Kidney (tissue), 14 donors: Measurements from ENCODE around the gene NUDT9. TPM values are rescaled to one million over a fixed set of nuclear protein-coding genes. Genes with fewer than 3 reads are reported as not detected.
"Not testable (repeated sequence)": the region's sequence is repeated elsewhere in the genome, so short reads cannot be mapped to it uniquely, and the experiment has no call there.

ENCODE experiments used
- DNase-seq, 5 donors: peaks; one replicate each; pipeline ENCODE4 v3.0.0-alpha.2; 2013 to 2020
- FAIRE-seq: peaks from 2 replicates; lab custom pipeline; 2012; peaks lifted over from hg19 to GRCh38; lab: Jason Lieb, UNC
- H3K27ac ChIP-seq, 2 donors: one replicate each; pipeline ENCODE4 v1.7.0; 2013; ENCODE audit warnings: low read depth in 2 of 2, low read length in 2 of 2, inconsistent platforms in 1 of 2
- H3K27me3 ChIP-seq: one replicate; pipeline ENCODE4 v1.7.1; 2013; ENCODE audit warnings: low read length, inconsistent platforms; ENCODE audit not compliant: control insufficient read depth, insufficient read depth
- H3K36me3 ChIP-seq, 3 donors: one replicate each; pipeline versions ENCODE4 v1.7.0 to v1.7.1; 2013; ENCODE audit warnings: low read length in 3 of 3, control low read depth in 1 of 3, inconsistent platforms in 1 of 3; ENCODE audit not compliant: insufficient read depth in 3 of 3, control insufficient read depth in 2 of 3
- H3K4me1 ChIP-seq, 3 donors: one replicate each; pipeline versions ENCODE4 v1.7.0 to v1.7.1; 2013; ENCODE audit warnings: low read length in 3 of 3, inconsistent platforms in 1 of 3, low read depth in 1 of 3; ENCODE audit not compliant: control insufficient read depth in 2 of 3, insufficient read depth in 2 of 3
- H3K4me3 ChIP-seq, 3 donors: one replicate each; pipeline versions ENCODE4 v1.7.0 to v1.8.1; 2013; ENCODE audit warnings: low read length in 3 of 3, control low read depth in 1 of 3, inconsistent platforms in 1 of 3
- H3K9ac ChIP-seq, 3 donors: one replicate each; pipeline versions ENCODE4 v1.7.0 to v1.7.1; 2013; ENCODE audit warnings: low read length in 3 of 3, control low read depth in 1 of 3, inconsistent platforms in 1 of 3
- H3K9me3 ChIP-seq, 3 donors: one replicate each; pipeline versions ENCODE4 v1.7.0 to v1.7.1; 2013; ENCODE audit warnings: low read length in 3 of 3, control low read depth in 1 of 3, inconsistent platforms in 1 of 3; ENCODE audit not compliant: control insufficient read depth in 2 of 3, insufficient read depth in 1 of 3
- CTCF ChIP-seq: IDR thresholded peaks from 3 replicates; pipeline ENCODE4 v1.5.1; 2012; ENCODE audit warnings: mild to moderate bottlenecking, moderate library complexity, borderline replicate concordance; ENCODE audit not compliant: insufficient read depth; ENCODE audit errors: extremely low read depth
- intact Hi-C: fragments of 100-400 bp; cut with DNase I; formaldehyde crosslinking; loops from one replicate; pipeline ENCODE4 v1.11.1; 2022
- polyA plus RNA-seq: library from polyadenylated mRNA; stranded (reverse); fragments of 350-450 nt; fragmentation: Illumina TruSeq; extraction: RNeasy Lipid Tissue Mini Kit (QIAGEN cat#74804); gene quantifications from one replicate; pipeline ENCODE4 v1.2.3, GENCODE V29; 2014; ENCODE audit warnings: low read depth, low replicate concordance; ENCODE audit not compliant: insufficient read depth
- total RNA-seq: library from RNA; stranded (reverse); fragmentation: NEBNext Ultra II Directional; extraction: Animal tissue kit (Norgen Biotek cat#: 25700); gene quantifications from one replicate; pipeline ENCODE4 v1.2.1, GENCODE V29; 2021
- donor health status: control.
- donor health status: control.
- donor health status: control.
- donor health status: control.
- donor health status: control.
- donor health status: DM: yes; HTN: yes; CAD: no.
- donor health status: Normal renal cell carcinoma (clear cell type).

NUDT9 gene
- total and polyA plus RNA-seq, 2 donors from 2014 or later, result 30.4 to 49.5 TPM

GRCh38 chr4:87410679-87411078, 11.7 kb upstream of the NUDT9 start:
- no peaks in the 10 kb centered on the region for H3K9me3 ChIP-seq
- H3K4me1 ChIP-seq, result no peaks in the 10 kb centered on the region
- no peak for FAIRE-seq
- no peak overlapping the region for H3K4me3 ChIP-seq
- H3K27ac ChIP-seq, result no peak overlapping the region
- H3K9ac ChIP-seq, result no peak overlapping the region
- no peaks in the 10 kb centered on the region for H3K27me3 ChIP-seq
- no peak for TF ChIP-seq CTCF
- DNase-seq, result no peak
- intact Hi-C loops, result no loop called here
- H3K36me3 ChIP-seq, result no peaks in the 10 kb centered on the region

GRCh38 chr4:87414816-87415215, 7.6 kb upstream of the NUDT9 start:
- H3K9ac ChIP-seq, result no peak overlapping the region
- no peaks in the 10 kb centered on the region for H3K4me1 ChIP-seq
- intact Hi-C loops, result no loop called here
- TF ChIP-seq CTCF, result no peak
- DNase-seq (no peak), FAIRE-seq (no peak)
- no peaks in the 10 kb centered on the region for H3K36me3 ChIP-seq
- no peak overlapping the region for H3K27ac ChIP-seq
- no peak overlapping the region for H3K4me3 ChIP-seq
- no peaks in the 10 kb centered on the region for H3K9me3 ChIP-seq
- H3K27me3 ChIP-seq, result no peaks in the 10 kb centered on the region

- Histone ChIP-seq H3K36me3 (no peaks in the 10 kb centered on the region), H3K9ac (no peak overlapping the region), H3K27me3 (no peaks in the 10 kb centered on the region), H3K4me1 (peaks cover 3 to 5% (median 4%) of the 10 kb centered on the region in 3 donors), H3K9me3 (no peaks in the 10 kb centered on the region), H3K27ac (no peak overlapping the region), H3K4me3 (no peak overlapping the region)
- intact Hi-C loops, result no loop called here
- no peak for FAIRE-seq
- DNase-seq, result no peak
- no peak for TF ChIP-seq CTCF
Measured at GRCh38 chr4:87416965-87417364, 5.4 kb upstream of the NUDT9 start.

GRCh38 chr4:87418410-87418809, 4.0 kb upstream of the NUDT9 start:
- intact Hi-C loops, H3K36me3 ChIP-seq, H3K27ac ChIP-seq, H3K9me3 ChIP-seq, DNase-seq, H3K9ac ChIP-seq, H3K4me3 ChIP-seq, H3K4me1 ChIP-seq, H3K27me3 ChIP-seq, FAIRE-seq: not testable (repeated sequence)
